HCT116 (cell line): ENCODE results near the gene GOLIM4. TPM values are rescaled to one million over a fixed set of nuclear protein-coding genes. Genes with fewer than 3 reads are reported as not detected.

Source experiments
- ATAC-seq: fragments of 200-7000 bp; cut with Tn5 transposase; 2 replicates; pipeline ENCODE4 v1.9.1; 2020; ENCODE audit warnings: mild to moderate bottlenecking, moderate library complexity
- BruUV-seq: library from RNA; stranded (reverse); fragments of 400-500 nt; replicated peaks from 2 replicates; lab custom pipeline; 2021; lab: Mats Ljungman, UMichigan
- CTCF ChIA-PET: fragments of 300-600 bp; sonication (Branson Sonifier 250); formaldehyde crosslinking; loops from one replicate; lab custom pipeline; 2021; ENCODE audit warnings: antibody characterized with exemption; lab: Charles Lee
- POLR2A ChIA-PET: fragments of 300-600, 350-600 bp; sonication (Branson Sonifier 250); formaldehyde crosslinking; loops from one replicate; lab custom pipeline; 2021; ENCODE audit warnings: antibody characterized with exemption; lab: Charles Lee
- RAD21 ChIA-PET, 2 experiments: fragments of 300-600 bp; sonication (Branson Sonifier 250); formaldehyde crosslinking; loops; one replicate each; lab custom pipeline; 2023; ENCODE audit warnings: low total read pairs in 2 of 2; ENCODE audit not compliant: uncharacterized antibody in 2 of 2, unreplicated experiment in 2 of 2, low non-redundant PET in 1 of 2; lab: Charles Lee
- DNase-seq: peaks from one replicate; pipeline ENCODE4 v3.0.0-alpha.2; 2010; ENCODE audit warnings: low read depth, low spot score
- H2AFZ ChIP-seq: fragments of 200-600 bp; shearing (Covaris generic), sonication (generic); 2 replicates; pipeline ENCODE4 v1.6.1; 2017; ENCODE audit warnings: low read depth, mixed run types, mixed read lengths, antibody characterized with exemption, low read length; ENCODE audit not compliant: poor library complexity, severe bottlenecking
- H3K27ac ChIP-seq: 2 replicates; pipeline ENCODE4 v1.5.1; 2012; ENCODE audit warnings: low read depth, low read length
- H3K27me3 ChIP-seq: fragments of 200-600 bp; sonication (generic); 2 replicates; pipeline ENCODE4 v1.6.1; 2016; ENCODE audit warnings: mixed run types, low read length, mixed read lengths; ENCODE audit not compliant: insufficient read depth
- H3K36me3 ChIP-seq, 2 experiments: fragments of 200-500 bp in 1 of 2; fragments of 200-600 bp in 1 of 2; sonication (Bioruptor generic) in 1 of 2; sonication (generic) in 1 of 2; 2 replicates each; pipeline versions ENCODE4 v1.5.1 to v1.6.1; 2014 to 2016; ENCODE audit warnings: low read length in 2 of 2, inconsistent platforms in 1 of 2, mixed read lengths in 1 of 2, mixed run types in 1 of 2; ENCODE audit not compliant: insufficient read depth in 2 of 2, control insufficient read depth in 1 of 2
- H3K4me1 ChIP-seq, 2 experiments: fragments of 200-600 bp in 1 of 2; sonication (generic) in 1 of 2; 2 replicates each; pipeline versions ENCODE4 v1.5.1 to v1.6.1; 2012 to 2017; ENCODE audit warnings: low read length in 2 of 2, inconsistent platforms in 1 of 2, mild to moderate bottlenecking in 1 of 2, mixed read lengths in 1 of 2, mixed run types in 1 of 2, moderate library complexity in 1 of 2; ENCODE audit not compliant: insufficient read depth in 2 of 2, control insufficient read depth in 1 of 2
- H3K4me2 ChIP-seq: fragments of 200-600 bp; sonication (generic); 2 replicates; pipeline ENCODE4 v1.6.1; 2017; ENCODE audit warnings: mixed run types, low read length, mixed read lengths
- H3K4me3 ChIP-seq, 2 experiments: fragments of 200-600 bp in 1 of 2; sonication (generic) in 1 of 2; replicated peaks in 1 of 2; 2 replicates each; pipeline ENCODE4 v1.5.1; 2011 to 2016; ENCODE audit warnings: low read length in 2 of 2, control low read depth in 1 of 2, low read depth in 1 of 2, mild to moderate bottlenecking in 1 of 2, mixed read lengths in 1 of 2, mixed run types in 1 of 2
- H3K79me2 ChIP-seq: fragments of 200-600 bp; sonication (generic); 2 replicates; pipeline ENCODE4 v1.6.1; 2017; ENCODE audit warnings: mild to moderate bottlenecking, mixed run types, low read length, moderate library complexity, mixed read lengths; ENCODE audit not compliant: insufficient read depth
- H3K9ac ChIP-seq: fragments of 200-600 bp; sonication (generic); 2 replicates; pipeline ENCODE4 v1.6.1; 2016; ENCODE audit warnings: low read length, mixed read lengths
- H3K9me2 ChIP-seq: fragments of 200-600 bp; sonication (generic), shearing (Covaris generic); 2 replicates; pipeline ENCODE4 v1.6.1; 2017; ENCODE audit warnings: mixed run types, mild to moderate bottlenecking, moderate library complexity; ENCODE audit not compliant: insufficient read depth
- H3K9me3 ChIP-seq, 2 experiments: fragments of 200-500 bp in 1 of 2; fragments of 200-600 bp in 1 of 2; sonication (Bioruptor generic) in 1 of 2; sonication (generic) in 1 of 2; 2 replicates each; pipeline ENCODE4 v1.6.1; 2014 to 2017; ENCODE audit warnings: low read length in 2 of 2, mixed read lengths in 2 of 2, inconsistent platforms in 1 of 2, low read depth in 1 of 2, mild to moderate bottlenecking in 1 of 2, mixed run types in 1 of 2, moderate library complexity in 1 of 2; ENCODE audit not compliant: control insufficient read depth in 1 of 2, insufficient read depth in 1 of 2
- H4K20me1 ChIP-seq: fragments of 200-600 bp; sonication (generic), shearing (Covaris generic); 2 replicates; pipeline ENCODE4 v1.6.1; 2017; ENCODE audit warnings: mixed run types, mild to moderate bottlenecking, moderate library complexity; ENCODE audit not compliant: insufficient read depth
- ATF3 ChIP-seq: IDR thresholded peaks from 2 replicates; pipeline ENCODE4 v1.6.1; 2012
- CBX3 ChIP-seq: IDR thresholded peaks from 2 replicates; pipeline ENCODE4 v1.6.1; 2012; ENCODE audit warnings: low read depth
- CEBPB ChIP-seq: IDR thresholded peaks from 2 replicates; pipeline ENCODE4 v1.6.1; 2012; ENCODE audit warnings: low read depth
- CTCF ChIP-seq, 3 experiments: fragments of 200-600 bp in 1 of 3; sonication (generic) in 1 of 3; IDR thresholded peaks in 2 of 3; conservative IDR thresholded peaks in 1 of 3; 2 replicates each; pipeline ENCODE4 v1.5.1; 2012 to 2017; ENCODE audit warnings: low read depth in 2 of 3, low read length in 2 of 3, antibody characterized with exemption in 1 of 3, borderline replicate concordance in 1 of 3, control low read depth in 1 of 3, mild to moderate bottlenecking in 1 of 3, mixed read lengths in 1 of 3, mixed run types in 1 of 3, moderate library complexity in 1 of 3; ENCODE audit not compliant: insufficient read depth in 1 of 3
- EGR1 ChIP-seq: IDR thresholded peaks from 2 replicates; pipeline ENCODE4 v1.6.1; 2012; ENCODE audit warnings: low read depth
- ELF1 ChIP-seq: IDR thresholded peaks from 2 replicates; pipeline ENCODE4 v1.6.1; 2012; ENCODE audit warnings: low read depth, borderline replicate concordance
- EZH2 ChIP-seq: fragments of 200-600 bp; sonication (generic); IDR thresholded peaks from 2 replicates; pipeline ENCODE4 v1.6.1; 2017; ENCODE audit warnings: antibody characterized with exemption, mixed run types
- EZH2phosphoT487 ChIP-seq: fragments of 200-600 bp; IDR thresholded peaks from 2 replicates; pipeline ENCODE4 v1.6.1; 2018; ENCODE audit warnings: antibody characterized with exemption, borderline replicate concordance
- JUND ChIP-seq: IDR thresholded peaks from 2 replicates; pipeline ENCODE4 v1.6.1; 2012
- MAX ChIP-seq: IDR thresholded peaks from 2 replicates; pipeline ENCODE4 v1.6.1; 2012
- POLR2AphosphoS5 ChIP-seq: IDR thresholded peaks from 2 replicates; pipeline ENCODE4 v1.6.1; 2011; ENCODE audit warnings: mild to moderate bottlenecking, low read depth, low read length, moderate library complexity
- RAD21 ChIP-seq: IDR thresholded peaks from 2 replicates; pipeline ENCODE4 v1.6.1; 2012; ENCODE audit warnings: low read depth, mild to moderate bottlenecking
- REST ChIP-seq: IDR thresholded peaks from 2 replicates; pipeline ENCODE4 v1.6.1; 2012; ENCODE audit warnings: low read depth
- SIN3A ChIP-seq: IDR thresholded peaks from 2 replicates; pipeline ENCODE4 v1.6.1; 2012; ENCODE audit warnings: low read depth
- SRF ChIP-seq: IDR thresholded peaks from 2 replicates; pipeline ENCODE4 v1.6.1; 2012; ENCODE audit warnings: low read depth
- TCF7L2 ChIP-seq: IDR thresholded peaks from 2 replicates; pipeline ENCODE4 v1.7.0; 2011; ENCODE audit warnings: borderline replicate concordance, inconsistent platforms; ENCODE audit not compliant: insufficient read depth, insufficient read length; ENCODE audit errors: extremely low read depth
- YY1 ChIP-seq: IDR thresholded peaks from 2 replicates; pipeline ENCODE4 v1.6.1; 2011; ENCODE audit warnings: low read length, low read depth, moderate library complexity, mild to moderate bottlenecking; ENCODE audit not compliant: insufficient replicate concordance; ENCODE audit errors: extremely low read depth
- ZBTB33 ChIP-seq: IDR thresholded peaks from 2 replicates; pipeline ENCODE4 v1.6.1; 2011; ENCODE audit warnings: mild to moderate bottlenecking, low read length, moderate library complexity; ENCODE audit not compliant: insufficient replicate concordance; ENCODE audit errors: extremely low read depth
- ZFX ChIP-seq: fragments of 450-650 bp; IDR thresholded peaks from 2 replicates; pipeline ENCODE4 v1.6.1; 2017
- ZNF274 ChIP-seq: fragments of 200-500 bp; sonication (Bioruptor generic); IDR thresholded peaks from 2 replicates; pipeline ENCODE4 v1.6.1; 2014; ENCODE audit warnings: mild to moderate bottlenecking, low read depth, low read length, inconsistent platforms
- intact Hi-C: fragments of 100-400 bp; cut with micrococcal nuclease; formaldehyde crosslinking; loops from 2 replicates; pipeline ENCODE4 v1.10.0; 2022
- total RNA-seq: library from RNA; stranded (reverse); gene quantifications from one replicate; pipeline ENCODE4 v1.2.1, GENCODE V29; 2021; ENCODE audit not compliant: unreplicated experiment

The GOLIM4 gene
- total RNA-seq, 1 experiment from 2014 or later, result 10.6 TPM

GRCh38 chr3:168024537-168024941, 71.2 kb downstream of the GOLIM4 start:
- no peaks in the 10 kb centered on the region for H3K9me2 ChIP-seq
- H3K4me3 ChIP-seq, result peak overlapping the region in 1 of 2 experiments; percentile 11; a peak in 1 of 4 replicates
- H4K20me1 ChIP-seq, result no peaks in the 10 kb centered on the region
- H3K9me3 ChIP-seq, result no peaks in the 10 kb centered on the region
- no peak overlapping the region for H3K9ac ChIP-seq
- ATAC-seq (peak; percentile 92), DNase-seq (peak; percentile 82)
- H3K27ac ChIP-seq, result peak overlapping the region; percentile 63
- H3K4me1 ChIP-seq, result peaks cover 15 to 22% of the 10 kb centered on the region in 2 experiments
- BruUV-seq, result no TSS peak
- no peak overlapping the region for H2AFZ ChIP-seq
- no peaks in the 10 kb centered on the region for H3K27me3 ChIP-seq
- ChIA-PET RAD21 (no interaction called here), POLR2A (no interaction called here), CTCF (no interaction called here)
- H3K79me2 ChIP-seq, result no peaks in the 10 kb centered on the region
- peak overlapping the region; percentile 57 for H3K4me2 ChIP-seq
- intact Hi-C loops, result no loop called here
- no peaks in the 10 kb centered on the region; a peak in 1 of 4 replicates for H3K36me3 ChIP-seq
- TF ChIP-seq CEBPB (peak; percentile 69; the same call in 1 of the 2 replicates), YY1 (peak; percentile 69), ZBTB33 (peak; percentile 51), CTCF (IDR thresholded peaks at IDR 0.05 in 2 of 3, conservative IDR thresholded peaks at IDR 0.05 in 1 of 3; ENCODE audit: borderline replicate concordance in 1 of 3, insufficient read depth in 1 of 3, low read depth in 2 of 3, low read length in 2 of 3) (no peak), REST (no peak), SRF (0 out of 2 replicates have a peak, but pooled peaks have one; percentile 56), ATF3 (0 out of 2 replicates have a peak, but pooled peaks have one; percentile 62), EZH2 (no peak), TCF7L2 (peak; percentile 90), POLR2AphosphoS5 (peak; percentile 63; the same call in 1 of the 2 replicates), CBX3 (peak; percentile 97), JUND (peak; percentile 94), ELF1 (no peak; the same call in 1 of the 2 replicates), EGR1 (0 out of 2 replicates have a peak, but pooled peaks have one; percentile 24), MAX (peak; percentile 80), ZFX (no peak), SIN3A (peak; percentile 84), ZNF274 (no peak), EZH2phosphoT487 (no peak), RAD21 (peak; percentile 32; the same call in 1 of the 2 replicates)
